ENCODE data around the gene RNASE13. TPM values are rescaled to one million over a fixed set of nuclear protein-coding genes. Genes with fewer than 3 reads are reported as not detected.

RNASE13 gene
- total RNA-seq, 4 donors from 2014 or later, result not detected

DNA sequence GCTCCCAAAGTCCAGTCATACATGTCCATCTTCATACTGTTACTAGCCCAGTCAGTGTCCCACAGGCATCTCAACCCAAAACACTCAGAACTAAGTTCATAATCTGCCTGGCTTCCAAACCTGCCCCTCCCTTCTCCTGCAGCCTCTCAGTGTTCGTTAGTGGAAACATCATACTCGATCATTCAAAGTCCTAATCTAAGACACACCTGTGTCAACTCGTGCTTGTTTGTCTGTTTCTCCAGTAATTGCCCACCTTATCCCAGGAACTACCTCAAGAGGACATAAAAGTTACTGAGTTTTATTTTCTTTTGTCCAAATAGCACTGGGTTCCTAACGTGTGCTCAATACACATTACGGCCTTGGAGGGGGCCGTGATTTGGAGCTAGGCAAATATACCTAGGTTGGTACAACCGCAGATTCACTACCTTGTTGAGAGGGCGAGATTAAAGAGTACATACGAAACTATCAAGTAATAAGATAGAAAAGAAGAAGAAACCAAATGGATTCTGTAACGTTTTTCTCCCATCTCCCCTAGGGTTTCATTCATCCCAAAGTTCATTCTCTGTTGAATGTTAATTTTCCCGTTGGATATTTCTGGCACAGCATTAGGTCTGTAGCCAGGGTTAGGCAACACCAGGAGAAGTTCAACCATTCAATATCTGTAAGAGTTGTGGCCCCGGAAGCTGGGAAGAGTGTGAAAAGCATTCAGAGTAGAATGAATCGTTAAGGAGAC is 26.2 kb upstream of the RNASE13 start:
- TF ChIP-seq POLR2A (IDR thresholded peaks at IDR 0.05), result no peak
- TF ChIP-seq, protein P1, sequence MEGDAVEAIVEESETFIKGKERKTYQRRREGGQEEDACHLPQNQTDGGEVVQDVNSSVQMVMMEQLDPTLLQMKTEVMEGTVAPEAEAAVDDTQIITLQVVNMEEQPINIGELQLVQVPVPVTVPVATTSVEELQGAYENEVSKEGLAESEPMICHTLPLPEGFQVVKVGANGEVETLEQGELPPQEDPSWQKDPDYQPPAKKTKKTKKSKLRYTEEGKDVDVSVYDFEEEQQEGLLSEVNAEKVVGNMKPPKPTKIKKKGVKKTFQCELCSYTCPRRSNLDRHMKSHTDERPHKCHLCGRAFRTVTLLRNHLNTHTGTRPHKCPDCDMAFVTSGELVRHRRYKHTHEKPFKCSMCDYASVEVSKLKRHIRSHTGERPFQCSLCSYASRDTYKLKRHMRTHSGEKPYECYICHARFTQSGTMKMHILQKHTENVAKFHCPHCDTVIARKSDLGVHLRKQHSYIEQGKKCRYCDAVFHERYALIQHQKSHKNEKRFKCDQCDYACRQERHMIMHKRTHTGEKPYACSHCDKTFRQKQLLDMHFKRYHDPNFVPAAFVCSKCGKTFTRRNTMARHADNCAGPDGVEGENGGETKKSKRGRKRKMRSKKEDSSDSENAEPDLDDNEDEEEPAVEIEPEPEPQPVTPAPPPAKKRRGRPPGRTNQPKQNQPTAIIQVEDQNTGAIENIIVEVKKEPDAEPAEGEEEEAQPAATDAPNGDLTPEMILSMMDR (IDR thresholded peaks at IDR 0.05), result no peak
- Histone ChIP-seq H3K27ac (peak overlapping the region in 2 of 4 donors; percentile 3 to 9), H3K27me3 (no peaks in the 10 kb centered on the region), H3K9me3 (no peaks in the 10 kb centered on the region), H3K36me3 (no peaks in the 10 kb centered on the region), H3K4me1 (peaks cover 0 to 4% (median 0%) of the 10 kb centered on the region in 4 donors), H3K4me3 (no peak overlapping the region)
- no peak for DNase-seq

DNA sequence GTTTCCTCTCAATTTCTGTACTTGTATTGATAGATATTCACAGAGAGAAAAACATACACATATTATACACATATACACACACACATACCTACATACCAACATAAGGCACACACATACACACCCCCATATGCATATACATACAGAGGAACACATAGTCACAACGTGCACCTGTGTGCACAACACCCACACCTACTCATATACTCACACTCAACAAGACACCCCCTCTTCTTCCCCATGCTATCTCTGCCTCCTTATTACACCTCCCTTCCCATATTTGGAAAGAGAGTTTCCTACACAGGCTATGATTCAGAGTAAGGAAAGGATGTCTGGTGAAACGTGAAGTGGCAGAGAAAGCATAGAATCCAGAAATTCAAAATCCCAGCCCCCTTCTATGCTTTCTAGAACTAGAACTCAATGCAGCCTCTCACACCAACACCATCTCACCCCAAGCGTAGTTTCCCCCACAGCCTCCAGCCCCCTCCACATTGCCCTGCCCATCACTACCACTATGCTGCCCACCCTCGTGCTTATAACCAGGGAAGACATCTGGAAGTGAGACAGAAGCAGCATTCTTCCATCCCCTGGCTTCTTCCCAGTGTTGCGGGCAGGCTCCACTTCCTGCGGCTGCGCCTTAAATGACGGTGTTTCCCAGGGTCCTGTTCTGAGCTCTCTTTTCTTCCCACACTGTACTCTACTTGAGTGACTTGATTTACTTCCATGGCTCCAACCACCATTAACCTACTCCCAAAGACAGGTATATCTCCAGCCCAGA is 25.4 kb upstream of the RNASE13 start:
- Histone ChIP-seq H3K27me3 (no peaks in the 10 kb centered on the region), H3K27ac (peak overlapping the region in 1 of 4 donors; percentile 3), H3K9me3 (no peaks in the 10 kb centered on the region), H3K36me3 (no peaks in the 10 kb centered on the region), H3K4me3 (no peak overlapping the region), H3K4me1 (peaks cover 0 to 4% (median 0%) of the 10 kb centered on the region in 4 donors)
- no peak for TF ChIP-seq POLR2A (IDR thresholded peaks at IDR 0.05)
- TF ChIP-seq, protein P1 (IDR thresholded peaks at IDR 0.05), result no peak
- DNase-seq, result no peak

GRCh38 chr14:21058903-21059302 is 24.3 kb upstream of the RNASE13 start:
- H3K27ac ChIP-seq, result no peak overlapping the region
- H3K4me1 ChIP-seq, result peaks cover 0 to 4% (median 0%) of the 10 kb centered on the region in 4 donors
- no peaks in the 10 kb centered on the region for H3K9me3 ChIP-seq

GRCh38 chr14:21057803-21058675 is 23.4 kb upstream of the RNASE13 start, which contains the start of gene RNASE8:
Gene RNASE8 (plus strand): TSS chr14:21057822. CDS start chr14:21057893, 71 bp downstream.
- peak within 1 kb of the TSS in 1 of 4 donors; percentile 41 for H3K27ac ChIP-seq
- TF ChIP-seq, protein P1 (IDR thresholded peaks at IDR 0.05), result no peak
- no peak for DNase-seq

More at GRCh38 chr14:21058903-21059302, 24.3 kb upstream of the RNASE13 start:
- DNase-seq, result no peak
- TF ChIP-seq POLR2A (IDR thresholded peaks at IDR 0.05), result no peak
- TF ChIP-seq, protein P1 (IDR thresholded peaks at IDR 0.05), result no peak
- Histone ChIP-seq H3K27me3 (no peaks in the 10 kb centered on the region), H3K36me3 (no peaks in the 10 kb centered on the region), H3K4me3 (no peak overlapping the region)

DNA sequence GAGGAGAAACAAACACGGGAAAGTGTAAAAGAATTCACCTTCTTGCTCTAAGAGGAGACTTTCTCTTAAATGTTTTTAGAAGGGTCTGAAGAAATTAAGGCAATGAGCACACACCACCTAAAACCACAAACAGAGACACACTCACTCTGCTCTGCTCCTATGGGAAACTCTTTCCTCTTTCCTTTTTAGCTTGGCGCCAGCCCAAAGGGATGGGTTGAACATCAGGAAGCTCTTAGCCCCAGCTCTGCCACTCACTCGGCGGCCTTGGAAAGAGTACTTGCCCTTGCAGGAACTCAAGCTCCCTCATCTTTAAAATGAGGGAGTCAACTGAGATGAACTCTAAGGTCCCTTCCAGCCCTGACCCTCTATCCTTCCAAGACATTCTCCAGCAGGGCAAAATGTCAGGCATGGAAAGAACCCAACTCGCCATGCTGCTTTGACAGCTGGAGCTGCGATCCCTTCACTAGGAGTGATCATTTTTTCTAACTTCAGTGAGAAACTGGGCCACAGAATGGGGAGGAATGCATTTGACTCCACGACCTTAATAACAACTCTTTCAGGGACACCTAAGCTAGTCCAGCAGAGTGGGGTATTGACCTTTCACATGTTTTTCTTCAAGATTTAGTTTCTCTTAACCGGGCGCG is 22.0 kb upstream of the RNASE13 start:
- H3K27ac ChIP-seq, result peak overlapping the region in 3 of 4 donors; percentile 6 to 60 (median 41)

More at GRCh38 chr14:21057803-21058675, 23.4 kb upstream of the RNASE13 start, which contains the start of gene RNASE8:
- Histone ChIP-seq H3K9me3 (no peaks in the 10 kb centered on the region), H3K4me1 (peaks cover 0 to 4% (median 0%) of the 10 kb centered on the region in 4 donors), H3K4me3 (no peak within 1 kb of the TSS), H3K27me3 (no peaks in the 10 kb centered on the region), H3K36me3 (no peaks in the 10 kb centered on the region)

More for the DNA sequence above, 22.0 kb upstream of the RNASE13 start:
- Histone ChIP-seq H3K27me3 (no peaks in the 10 kb centered on the region), H3K9me3 (no peaks in the 10 kb centered on the region), H3K4me1 (peaks cover 0 to 4% (median 0%) of the 10 kb centered on the region in 4 donors), H3K4me3 (no peak overlapping the region), H3K36me3 (no peaks in the 10 kb centered on the region)
- TF ChIP-seq POLR2A (IDR thresholded peaks at IDR 0.05), result no peak
- TF ChIP-seq, protein P1 (IDR thresholded peaks at IDR 0.05), result no peak
- DNase-seq, result peak in 1 of 3 donors; percentile 70

All from Peyer's patch (tissue), 4 donors.